ENCODE measurements around the gene KREMEN2. TPM values are rescaled to one million over a fixed set of nuclear protein-coding genes. Genes with fewer than 3 reads are reported as not detected.

The KREMEN2 gene
- total RNA-seq, 2 experiments from 2014 or later: not detected

GRCh38 chr16:2971985-2972784, 8.1 kb downstream of the KREMEN2 start:
- Histone ChIP-seq H3K27ac (ENCODE audit: low read depth in 1 of 2, low read length in 2 of 2) (no peak overlapping the region), H3K9me3 (ENCODE audit: control insufficient read depth in 1 of 2, insufficient read depth in 1 of 2, low read length in 2 of 2) (peaks cover 0 to 15% of the 10 kb centered on the region in 2 experiments), H3K4me3 (ENCODE audit: low read length) (no peak overlapping the region), H3K36me3 (ENCODE audit: insufficient read depth, low read length) (no peaks in the 10 kb centered on the region), H3K4me1 (ENCODE audit: insufficient read depth, low read length) (peaks cover 33% of the 10 kb centered on the region), H3K27me3 (ENCODE audit: control insufficient read depth in 1 of 2, insufficient read depth in 2 of 2, low read length in 2 of 2) (peaks cover 15 to 18% of the 10 kb centered on the region in 2 experiments)
- no peak for DNase-seq
- no peak for ATAC-seq (ENCODE audit: poor library complexity)
- Mint-ChIP-seq H3K4me3 (peak overlapping the region; percentile 70), H3K4me1 (ENCODE audit: low read depth) (peaks cover 19% of the 10 kb centered on the region), H3K27me3 (peaks cover 22% of the 10 kb centered on the region), H3K27ac (no peak overlapping the region), H3K36me3 (ENCODE audit: low read depth) (no peaks in the 10 kb centered on the region), H3K9me3 (no peaks in the 10 kb centered on the region)
- TF ChIP-seq, protein P1, sequence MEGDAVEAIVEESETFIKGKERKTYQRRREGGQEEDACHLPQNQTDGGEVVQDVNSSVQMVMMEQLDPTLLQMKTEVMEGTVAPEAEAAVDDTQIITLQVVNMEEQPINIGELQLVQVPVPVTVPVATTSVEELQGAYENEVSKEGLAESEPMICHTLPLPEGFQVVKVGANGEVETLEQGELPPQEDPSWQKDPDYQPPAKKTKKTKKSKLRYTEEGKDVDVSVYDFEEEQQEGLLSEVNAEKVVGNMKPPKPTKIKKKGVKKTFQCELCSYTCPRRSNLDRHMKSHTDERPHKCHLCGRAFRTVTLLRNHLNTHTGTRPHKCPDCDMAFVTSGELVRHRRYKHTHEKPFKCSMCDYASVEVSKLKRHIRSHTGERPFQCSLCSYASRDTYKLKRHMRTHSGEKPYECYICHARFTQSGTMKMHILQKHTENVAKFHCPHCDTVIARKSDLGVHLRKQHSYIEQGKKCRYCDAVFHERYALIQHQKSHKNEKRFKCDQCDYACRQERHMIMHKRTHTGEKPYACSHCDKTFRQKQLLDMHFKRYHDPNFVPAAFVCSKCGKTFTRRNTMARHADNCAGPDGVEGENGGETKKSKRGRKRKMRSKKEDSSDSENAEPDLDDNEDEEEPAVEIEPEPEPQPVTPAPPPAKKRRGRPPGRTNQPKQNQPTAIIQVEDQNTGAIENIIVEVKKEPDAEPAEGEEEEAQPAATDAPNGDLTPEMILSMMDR (IDR thresholded peaks at IDR 0.05): no peak
- ChIA-PET POLR2A (no interaction called here), CTCF (no interaction called here)
- intact Hi-C loops (cut with DNase I, micrococcal nuclease): no loop called here

DNA sequence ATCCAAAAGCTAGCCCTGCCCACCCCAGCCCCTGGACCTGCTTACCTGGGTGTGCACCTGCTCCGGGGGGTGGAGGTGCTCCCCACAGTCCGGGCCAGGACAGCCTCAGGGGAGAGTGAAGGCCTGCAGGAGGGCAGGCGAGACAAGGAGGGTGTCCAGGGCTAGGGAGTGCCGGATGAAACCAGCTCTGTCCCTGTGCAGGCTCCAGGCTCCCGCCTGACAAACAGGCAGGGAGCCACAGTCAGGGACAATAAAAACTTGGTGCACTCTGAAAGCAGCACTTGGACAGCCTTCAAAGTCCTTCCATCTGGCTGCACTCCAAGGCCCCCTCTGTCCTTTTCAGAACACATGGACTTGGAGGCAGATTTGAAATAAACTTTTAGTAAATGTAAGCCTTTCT, 9.0 kb downstream of the KREMEN2 start:
- no peak overlapping the region for H3K27ac Mint-ChIP-seq
- Histone ChIP-seq H3K36me3 (ENCODE audit: insufficient read depth, low read length) (no peaks in the 10 kb centered on the region), H3K4me1 (ENCODE audit: insufficient read depth, low read length) (peaks cover 24% of the 10 kb centered on the region), H3K4me3 (ENCODE audit: low read length) (no peak overlapping the region), H3K27ac (ENCODE audit: low read depth in 1 of 2, low read length in 2 of 2) (no peak overlapping the region), H3K9me3 (ENCODE audit: control insufficient read depth in 1 of 2, insufficient read depth in 1 of 2, low read length in 2 of 2) (peaks cover 0 to 7% of the 10 kb centered on the region in 2 experiments), H3K27me3 (ENCODE audit: control insufficient read depth in 1 of 2, insufficient read depth in 2 of 2, low read length in 2 of 2) (peaks cover 8 to 9% of the 10 kb centered on the region in 2 experiments)
- DNase-seq (no peak), ATAC-seq (ENCODE audit: poor library complexity) (no peak)
- H3K9me3 Mint-ChIP-seq: no peaks in the 10 kb centered on the region
- TF ChIP-seq, protein P1 (IDR thresholded peaks at IDR 0.05): no peak
- peaks cover 16% of the 10 kb centered on the region for H3K4me1 Mint-ChIP-seq (ENCODE audit: low read depth)
- H3K27me3 Mint-ChIP-seq: peaks cover 15% of the 10 kb centered on the region
- H3K36me3 Mint-ChIP-seq (ENCODE audit: low read depth): no peaks in the 10 kb centered on the region
- H3K4me3 Mint-ChIP-seq: no peak overlapping the region
- ChIA-PET POLR2A (no interaction called here), CTCF (no interaction called here)
- intact Hi-C loops (cut with DNase I, micrococcal nuclease): no loop called here

DNA sequence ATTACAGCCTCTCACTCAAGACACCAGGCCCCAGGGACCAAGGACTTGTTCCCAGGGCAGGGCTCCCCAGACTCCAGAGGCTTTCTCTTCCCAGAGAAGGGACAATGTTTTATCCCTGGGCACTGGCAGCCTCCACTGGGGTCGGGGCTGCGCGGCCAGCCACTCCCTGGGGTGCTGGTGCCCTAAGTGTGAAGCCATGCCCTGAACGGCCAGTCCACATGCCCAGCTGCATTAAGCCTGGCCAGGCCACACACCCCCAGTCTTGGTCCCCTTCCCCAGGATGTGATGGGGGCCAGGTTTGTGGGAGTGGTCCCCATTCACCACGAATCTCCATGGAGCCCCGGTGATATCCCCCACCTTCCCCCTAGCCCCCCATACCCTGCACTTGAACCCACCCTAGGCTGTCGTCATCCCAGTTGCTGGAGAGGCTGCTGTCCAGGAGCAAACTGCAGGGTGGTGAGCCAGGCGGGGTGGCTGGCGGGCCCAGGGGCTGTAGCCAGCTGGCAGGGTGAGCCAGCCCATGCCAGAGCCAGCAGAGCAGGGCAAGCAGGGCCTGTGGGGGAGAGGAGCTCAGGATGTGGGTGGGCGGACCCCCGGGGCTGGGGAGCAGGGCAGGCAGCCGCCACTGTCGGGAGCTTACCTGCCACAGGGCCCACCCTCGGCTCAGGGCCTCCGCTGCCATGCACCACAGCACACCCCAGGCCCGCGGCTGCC, 9.7 kb downstream of the KREMEN2 start:
- H3K9me3 Mint-ChIP-seq: no peaks in the 10 kb centered on the region
- CTCF ChIA-PET: no interaction called here

More for the DNA sequence above, 9.7 kb downstream of the KREMEN2 start:
- no peaks in the 10 kb centered on the region for H3K36me3 Mint-ChIP-seq (ENCODE audit: low read depth)
- H3K27me3 ChIP-seq (ENCODE audit: control insufficient read depth in 1 of 2, insufficient read depth in 2 of 2, low read length in 2 of 2): peaks cover 2% of the 10 kb centered on the region in 2 experiments
- H3K9me3 ChIP-seq (ENCODE audit: control insufficient read depth in 1 of 2, insufficient read depth in 1 of 2, low read length in 2 of 2): peaks cover 0 to 2% of the 10 kb centered on the region in 2 experiments
- peaks cover 10% of the 10 kb centered on the region for H3K4me1 Mint-ChIP-seq (ENCODE audit: low read depth)
- peaks cover 9% of the 10 kb centered on the region for H3K27me3 Mint-ChIP-seq
- TF ChIP-seq, protein P1 (IDR thresholded peaks at IDR 0.05): no peak
- DNase-seq: no peak
- no peak overlapping the region for H3K4me3 Mint-ChIP-seq
- H3K4me3 ChIP-seq (ENCODE audit: low read length): no peak overlapping the region
- peaks cover 17% of the 10 kb centered on the region for H3K4me1 ChIP-seq (ENCODE audit: insufficient read depth, low read length)
- POLR2A ChIA-PET: no interaction called here
- no peak for ATAC-seq (ENCODE audit: poor library complexity)
- H3K27ac Mint-ChIP-seq: no peak overlapping the region
- H3K36me3 ChIP-seq (ENCODE audit: insufficient read depth, low read length): no peaks in the 10 kb centered on the region
- intact Hi-C loops (cut with DNase I, micrococcal nuclease): no loop called here
- no peak overlapping the region for H3K27ac ChIP-seq (ENCODE audit: low read depth in 1 of 2, low read length in 2 of 2)
